Stimulated activated CD4-positive, alpha-beta T cell treated with anti-CD3 and anti-CD28 coated beads, Interleukin-2, amount 100 ng/mL, for 48 hours (primary cell): ENCODE measurements around the gene CDC14A.

Source experiments
- DNase-seq, 2 donors: peaks; one replicate each; pipeline ENCODE4 v3.0.0-alpha.2; 2020

Gene CDC14A

GRCh38 chr1:100545855-100546254 lies 193.5 kb downstream of the CDC14A start:
- no peak for DNase-seq

GRCh38 chr1:100552031-100552430 lies 199.7 kb downstream of the CDC14A start:
- no peak for DNase-seq

- no peak for DNase-seq
Observed at GRCh38 chr1:100552922-100553321, 200.6 kb downstream of the CDC14A start.

- no peak for DNase-seq
Observed at GRCh38 chr1:100556181-100556580, 203.9 kb downstream of the CDC14A start.

- no peak for DNase-seq
Observed at GRCh38 chr1:100556925-100557605, 204.8 kb downstream of the CDC14A start.

- DNase-seq = no peak
Observed at GRCh38 chr1:100557606-100557953, 205.3 kb downstream of the CDC14A start.

GRCh38 chr1:100565533-100565932 lies 213.2 kb downstream of the CDC14A start:
- DNase-seq = no peak

- DNase-seq = no peak
Observed at GRCh38 chr1:100565937-100566699, 213.8 kb downstream of the CDC14A start.

- no peak for DNase-seq
Observed at GRCh38 chr1:100567062-100567461, 214.8 kb downstream of the CDC14A start.
